Liver (tissue), 9 donors: ENCODE results near the gene TPRG1L. TPM values are rescaled to one million over a fixed set of nuclear protein-coding genes. Genes with fewer than 3 reads are reported as not detected.

Experiments
- DNase-seq: peaks from one replicate; pipeline ENCODE4 v3.0.0-alpha.2; 2017; ENCODE audit warnings: low spot score
- H3K27ac ChIP-seq, 2 donors: one replicate each; pipeline ENCODE4 v1.7.0; 2013; ENCODE audit warnings: inconsistent platforms in 2 of 2, low read length in 2 of 2, control low read depth in 1 of 2, low read depth in 1 of 2, mild to moderate bottlenecking in 1 of 2
- H3K27me3 ChIP-seq, 4 donors: one replicate each; pipeline versions ENCODE4 v1.6.1 to v1.7.0; 2013; ENCODE audit warnings: low read length in 3 of 4, inconsistent platforms in 1 of 4, mild to moderate bottlenecking in 1 of 4, moderate library complexity in 1 of 4; ENCODE audit not compliant: control insufficient read depth in 4 of 4, insufficient read depth in 4 of 4
- H3K36me3 ChIP-seq, 4 donors: one replicate each; pipeline versions ENCODE4 v1.6.1 to v1.7.0; 2013; ENCODE audit warnings: low read length in 3 of 4, mild to moderate bottlenecking in 3 of 4, low read depth in 1 of 4, moderate library complexity in 1 of 4; ENCODE audit not compliant: control insufficient read depth in 4 of 4, insufficient read depth in 3 of 4
- H3K4me1 ChIP-seq, 4 donors: one replicate each; pipeline versions ENCODE4 v1.6.1 to v1.7.0; 2013; ENCODE audit warnings: low read length in 3 of 4, mild to moderate bottlenecking in 3 of 4, moderate library complexity in 1 of 4; ENCODE audit not compliant: control insufficient read depth in 4 of 4, insufficient read depth in 4 of 4
- H3K4me3 ChIP-seq, 3 donors: one replicate each; pipeline versions ENCODE4 v1.6.1 to v1.7.0; 2013; ENCODE audit warnings: low read length in 3 of 3, control low read depth in 1 of 3, low read depth in 1 of 3, mild to moderate bottlenecking in 1 of 3
- H3K9ac ChIP-seq, 2 donors: one replicate each; pipeline ENCODE4 v1.7.0; 2013; ENCODE audit warnings: low read length in 2 of 2, mild to moderate bottlenecking in 2 of 2, moderate library complexity in 2 of 2, control low read depth in 1 of 2, low read depth in 1 of 2
- H3K9me3 ChIP-seq, 4 donors: one replicate each; pipeline versions ENCODE4 v1.6.1 to v1.7.0; 2013; ENCODE audit warnings: low read length in 3 of 4; ENCODE audit not compliant: control insufficient read depth in 4 of 4
- EGR1 ChIP-seq, 2 donors: IDR thresholded peaks; 2 replicates each; pipeline ENCODE4 v1.6.1; 2016 to 2018; ENCODE audit warnings: antibody characterized with exemption in 2 of 2, low read depth in 2 of 2
- FOXA1 ChIP-seq: IDR thresholded peaks from 2 replicates; pipeline ENCODE4 v1.6.1; 2016; ENCODE audit warnings: antibody characterized with exemption
- FOXA2 ChIP-seq: IDR thresholded peaks from 2 replicates; pipeline ENCODE4 v1.6.1; 2016; ENCODE audit warnings: antibody characterized with exemption
- GABPA ChIP-seq, 2 donors: IDR thresholded peaks in 1 of 2; conservative IDR thresholded peaks in 1 of 2; 2 replicates each; pipeline ENCODE4 v1.6.1; 2016; ENCODE audit warnings: antibody characterized with exemption in 2 of 2, mild to moderate bottlenecking in 1 of 2, moderate library complexity in 1 of 2
- HNF4A ChIP-seq, 2 donors: conservative IDR thresholded peaks; 2 replicates each; pipeline ENCODE4 v1.6.1; 2016; ENCODE audit warnings: antibody characterized with exemption in 2 of 2, mild to moderate bottlenecking in 2 of 2
- HNF4G ChIP-seq: IDR thresholded peaks from 2 replicates; pipeline ENCODE4 v1.6.1; 2016; ENCODE audit warnings: antibody characterized with exemption
- JUND ChIP-seq, 2 donors: IDR thresholded peaks; 2 replicates each; pipeline ENCODE4 v1.6.1; 2016; ENCODE audit warnings: antibody characterized with exemption in 2 of 2
- NR2F2 ChIP-seq: IDR thresholded peaks from 2 replicates; pipeline ENCODE4 v1.6.1; 2016; ENCODE audit warnings: antibody characterized with exemption
- RAD21 ChIP-seq, 2 donors: IDR thresholded peaks; 2 replicates each; pipeline ENCODE4 v1.6.1; 2016; ENCODE audit warnings: antibody characterized with exemption in 2 of 2, mild to moderate bottlenecking in 2 of 2
- RXRA ChIP-seq, 2 donors: IDR thresholded peaks; 2 replicates each; pipeline ENCODE4 v1.6.1; 2017 to 2018; ENCODE audit warnings: antibody characterized with exemption in 2 of 2, mild to moderate bottlenecking in 1 of 2
- SP1 ChIP-seq: IDR thresholded peaks from 2 replicates; pipeline ENCODE4 v1.6.1; 2018; ENCODE audit warnings: antibody characterized with exemption, mild to moderate bottlenecking
- TAF1 ChIP-seq: conservative IDR thresholded peaks from 2 replicates; pipeline ENCODE4 v1.6.1; 2016; ENCODE audit warnings: antibody characterized with exemption, mild to moderate bottlenecking
- YY1 ChIP-seq: IDR thresholded peaks from 2 replicates; pipeline ENCODE4 v1.6.1; 2016; ENCODE audit warnings: antibody characterized with exemption, mild to moderate bottlenecking
- WGBS: extraction: QIAGEN DNeasy Blood & Tissue Kit; methylation state at CpG from one replicate; pipeline ENCODE4 v1.1.7; 2013; 5-methylcytosine and 5-hydroxymethylcytosine counted together
- polyA plus RNA-seq, 2 donors: library from polyadenylated mRNA; stranded (reverse) in 1 of 2; unstranded in 1 of 2; fragments of 200-250 nt in 1 of 2; fragments of >200 nt in 1 of 2; fragmentation: Nextera tagmentation in 1 of 2; extraction: Ambion mirVana in 1 of 2; gene quantifications; one replicate each; pipeline versions ENCODE4 v1.2.1 to v1.2.3, GENCODE V29; 2013 to 2015
- total RNA-seq, 2 donors: library from RNA; depleted of rRNA; stranded (reverse); fragments of >200 nt; gene quantifications; one replicate each; pipeline ENCODE4 v1.2.3, GENCODE V29; 2014
- TF ChIP-seq, protein P1 (sequence below): IDR thresholded peaks from 2 replicates; pipeline ENCODE4 v1.6.1; 2016; ENCODE audit warnings: antibody characterized with exemption
- TF ChIP-seq, protein P2 (sequence below): IDR thresholded peaks from 2 replicates; pipeline ENCODE4 v1.6.1; 2016; ENCODE audit warnings: antibody characterized with exemption, mild to moderate bottlenecking
- TF ChIP-seq, protein P3 (sequence below): IDR thresholded peaks from 2 replicates; pipeline ENCODE4 v1.6.1; 2016; ENCODE audit warnings: antibody characterized with exemption
- TF ChIP-seq, protein P4 (sequence below): fragments of 150-350 bp; IDR thresholded peaks from 2 replicates; pipeline ENCODE4 v1.5.1; 2017; ENCODE audit warnings: improper control_type of control experiment, low read depth, low read length; ENCODE audit not compliant: missing input control
- TF ChIP-seq, protein P5 (sequence below): IDR thresholded peaks from 2 replicates; pipeline ENCODE4 v1.6.1; 2016; ENCODE audit warnings: antibody characterized with exemption
- donor health status: healthy.
- donor health status: healthy.
- donor health status: healthy.
- donor health status: healthy.
- donor health status: healthy.

Gene TPRG1L
- total and polyA plus RNA-seq, 4 donors: 29.3 to 51.0 (median 43.9) TPM

DNA sequence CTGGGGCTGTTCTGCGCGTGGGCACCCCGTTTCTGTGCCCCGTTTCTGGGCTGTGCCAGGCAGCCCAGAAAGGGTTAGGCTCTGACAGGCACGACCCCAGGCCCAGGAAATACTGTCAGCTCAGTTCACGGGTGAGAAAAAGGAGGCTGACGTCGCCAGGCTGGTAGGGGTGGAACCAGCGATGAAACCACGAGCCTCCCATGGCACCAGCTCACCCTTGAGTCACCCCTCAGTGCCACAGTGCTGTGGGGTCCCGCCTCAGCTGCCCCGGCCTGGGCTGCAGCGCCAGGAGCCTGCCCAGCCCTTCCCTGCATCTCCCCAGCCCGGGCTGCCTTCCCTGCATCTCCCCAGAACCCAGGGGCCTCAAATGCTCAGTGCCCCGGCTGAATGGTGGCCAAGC, 25.0 kb upstream of the TPRG1L start:
- DNase-seq: no peak
- no peaks in the 10 kb centered on the region for H3K27me3 ChIP-seq
- TF ChIP-seq, protein P1, sequence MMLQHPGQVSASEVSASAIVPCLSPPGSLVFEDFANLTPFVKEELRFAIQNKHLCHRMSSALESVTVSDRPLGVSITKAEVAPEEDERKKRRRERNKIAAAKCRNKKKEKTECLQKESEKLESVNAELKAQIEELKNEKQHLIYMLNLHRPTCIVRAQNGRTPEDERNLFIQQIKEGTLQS: no peak
- no peak for TF ChIP-seq NR2F2
- no peak for TF ChIP-seq HNF4G
- H3K4me1 ChIP-seq: peaks cover 0 to 7% (median 0%) of the 10 kb centered on the region in 4 donors
- H3K36me3 ChIP-seq: peaks cover 0 to 1% (median 0%) of the 10 kb centered on the region in 4 donors
- no peak overlapping the region for H3K27ac ChIP-seq
- H3K4me3 ChIP-seq: no peak overlapping the region
- H3K9me3 ChIP-seq: no peaks in the 10 kb centered on the region
- H3K9ac ChIP-seq: no peak overlapping the region
- 82% methylated on average over 15 of the region's 15 CpGs for whole genome bisulfite sequencing

DNA sequence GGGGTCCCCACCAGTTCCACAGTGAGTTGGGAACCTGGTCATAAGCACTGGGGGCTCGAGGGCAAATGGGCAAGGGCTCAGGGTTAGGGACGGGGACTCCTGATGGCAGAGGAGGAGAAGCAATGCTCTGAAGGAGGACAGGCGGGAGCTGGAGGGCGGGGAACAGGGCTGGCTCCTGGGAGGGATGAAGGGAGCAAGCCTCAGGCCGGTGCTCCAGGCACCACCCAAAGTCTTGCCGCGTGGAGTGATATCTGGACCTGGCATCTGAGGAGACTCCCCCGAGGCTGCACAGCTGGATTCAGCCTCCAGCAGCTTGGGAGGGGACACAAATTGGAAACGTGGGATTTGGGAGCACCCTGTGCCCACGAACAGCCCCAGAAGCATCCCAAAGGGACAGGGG, 24.5 kb upstream of the TPRG1L start:
- no peak overlapping the region for H3K4me3 ChIP-seq
- no peaks in the 10 kb centered on the region for H3K27me3 ChIP-seq
- peaks cover 0 to 7% (median 0%) of the 10 kb centered on the region in 4 donors for H3K4me1 ChIP-seq
- H3K9me3 ChIP-seq: no peaks in the 10 kb centered on the region
- no peak overlapping the region for H3K27ac ChIP-seq
- no peak for DNase-seq
- no peak overlapping the region for H3K9ac ChIP-seq
- no peak for TF ChIP-seq HNF4G
- no peak for TF ChIP-seq TAF1
- TF ChIP-seq FOXA2: no peak
- no peak for TF ChIP-seq YY1
- WGBS: 82% methylated on average over 10 of the region's 10 CpGs
- H3K36me3 ChIP-seq: peaks cover 0 to 1% (median 0%) of the 10 kb centered on the region in 4 donors

DNA sequence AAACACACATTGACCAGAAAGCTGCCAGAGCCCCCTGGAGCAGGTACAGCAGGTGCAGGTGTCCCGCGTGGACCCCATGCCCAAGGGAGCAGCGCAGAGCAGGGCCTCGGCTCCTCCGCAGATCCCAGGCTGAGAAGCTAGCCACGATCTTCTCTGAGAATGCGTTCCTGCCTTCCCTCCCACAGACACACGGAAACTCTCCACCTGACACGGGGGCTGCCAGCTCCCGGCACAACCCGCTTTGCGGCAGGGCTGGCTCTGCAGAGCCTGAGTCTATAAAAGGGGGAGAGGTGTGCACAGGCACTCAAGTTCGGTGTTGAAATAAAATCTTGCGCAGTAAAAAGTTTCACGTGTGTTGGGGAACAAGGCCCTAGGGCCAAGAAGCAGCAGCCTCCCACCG, 23.1 kb upstream of the TPRG1L start:
- Histone ChIP-seq H3K4me3 (no peak overlapping the region), H3K27ac (no peak overlapping the region), H3K27me3 (no peaks in the 10 kb centered on the region), H3K9me3 (no peaks in the 10 kb centered on the region), H3K9ac (no peak overlapping the region), H3K4me1 (peaks cover 0 to 7% (median 0%) of the 10 kb centered on the region in 4 donors), H3K36me3 (peaks cover 0 to 1% (median 0%) of the 10 kb centered on the region in 4 donors)
- WGBS: 80% methylated on average over 16 of the region's 16 CpGs
- DNase-seq: no peak
- TF ChIP-seq, protein P2, sequence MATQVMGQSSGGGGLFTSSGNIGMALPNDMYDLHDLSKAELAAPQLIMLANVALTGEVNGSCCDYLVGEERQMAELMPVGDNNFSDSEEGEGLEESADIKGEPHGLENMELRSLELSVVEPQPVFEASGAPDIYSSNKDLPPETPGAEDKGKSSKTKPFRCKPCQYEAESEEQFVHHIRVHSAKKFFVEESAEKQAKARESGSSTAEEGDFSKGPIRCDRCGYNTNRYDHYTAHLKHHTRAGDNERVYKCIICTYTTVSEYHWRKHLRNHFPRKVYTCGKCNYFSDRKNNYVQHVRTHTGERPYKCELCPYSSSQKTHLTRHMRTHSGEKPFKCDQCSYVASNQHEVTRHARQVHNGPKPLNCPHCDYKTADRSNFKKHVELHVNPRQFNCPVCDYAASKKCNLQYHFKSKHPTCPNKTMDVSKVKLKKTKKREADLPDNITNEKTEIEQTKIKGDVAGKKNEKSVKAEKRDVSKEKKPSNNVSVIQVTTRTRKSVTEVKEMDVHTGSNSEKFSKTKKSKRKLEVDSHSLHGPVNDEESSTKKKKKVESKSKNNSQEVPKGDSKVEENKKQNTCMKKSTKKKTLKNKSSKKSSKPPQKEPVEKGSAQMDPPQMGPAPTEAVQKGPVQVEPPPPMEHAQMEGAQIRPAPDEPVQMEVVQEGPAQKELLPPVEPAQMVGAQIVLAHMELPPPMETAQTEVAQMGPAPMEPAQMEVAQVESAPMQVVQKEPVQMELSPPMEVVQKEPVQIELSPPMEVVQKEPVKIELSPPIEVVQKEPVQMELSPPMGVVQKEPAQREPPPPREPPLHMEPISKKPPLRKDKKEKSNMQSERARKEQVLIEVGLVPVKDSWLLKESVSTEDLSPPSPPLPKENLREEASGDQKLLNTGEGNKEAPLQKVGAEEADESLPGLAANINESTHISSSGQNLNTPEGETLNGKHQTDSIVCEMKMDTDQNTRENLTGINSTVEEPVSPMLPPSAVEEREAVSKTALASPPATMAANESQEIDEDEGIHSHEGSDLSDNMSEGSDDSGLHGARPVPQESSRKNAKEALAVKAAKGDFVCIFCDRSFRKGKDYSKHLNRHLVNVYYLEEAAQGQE: no peak
- TF ChIP-seq HNF4A (conservative IDR thresholded peaks at IDR 0.05) (no peak), GABPA (IDR thresholded peaks at IDR 0.05 in 1 of 2, conservative IDR thresholded peaks at IDR 0.05 in 1 of 2) (no peak), TAF1 (no peak), RAD21 (IDR thresholded peaks at IDR 0.05) (no peak), JUND (IDR thresholded peaks at IDR 0.05) (no peak), FOXA1 (no peak), EGR1 (IDR thresholded peaks at IDR 0.05; ENCODE audit: low read depth in 2 of 2) (no peak), FOXA2 (no peak), YY1 (no peak), SP1 (no peak), RXRA (IDR thresholded peaks at IDR 0.05) (no peak), HNF4G (no peak), NR2F2 (no peak)
- TF ChIP-seq, protein P3, sequence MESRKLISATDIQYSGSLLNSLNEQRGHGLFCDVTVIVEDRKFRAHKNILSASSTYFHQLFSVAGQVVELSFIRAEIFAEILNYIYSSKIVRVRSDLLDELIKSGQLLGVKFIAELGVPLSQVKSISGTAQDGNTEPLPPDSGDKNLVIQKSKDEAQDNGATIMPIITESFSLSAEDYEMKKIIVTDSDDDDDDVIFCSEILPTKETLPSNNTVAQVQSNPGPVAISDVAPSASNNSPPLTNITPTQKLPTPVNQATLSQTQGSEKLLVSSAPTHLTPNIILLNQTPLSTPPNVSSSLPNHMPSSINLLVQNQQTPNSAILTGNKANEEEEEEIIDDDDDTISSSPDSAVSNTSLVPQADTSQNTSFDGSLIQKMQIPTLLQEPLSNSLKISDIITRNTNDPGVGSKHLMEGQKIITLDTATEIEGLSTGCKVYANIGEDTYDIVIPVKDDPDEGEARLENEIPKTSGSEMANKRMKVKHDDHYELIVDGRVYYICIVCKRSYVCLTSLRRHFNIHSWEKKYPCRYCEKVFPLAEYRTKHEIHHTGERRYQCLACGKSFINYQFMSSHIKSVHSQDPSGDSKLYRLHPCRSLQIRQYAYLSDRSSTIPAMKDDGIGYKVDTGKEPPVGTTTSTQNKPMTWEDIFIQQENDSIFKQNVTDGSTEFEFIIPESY: no peak
- TF ChIP-seq, protein P1: no peak
- TF ChIP-seq, protein P4, sequence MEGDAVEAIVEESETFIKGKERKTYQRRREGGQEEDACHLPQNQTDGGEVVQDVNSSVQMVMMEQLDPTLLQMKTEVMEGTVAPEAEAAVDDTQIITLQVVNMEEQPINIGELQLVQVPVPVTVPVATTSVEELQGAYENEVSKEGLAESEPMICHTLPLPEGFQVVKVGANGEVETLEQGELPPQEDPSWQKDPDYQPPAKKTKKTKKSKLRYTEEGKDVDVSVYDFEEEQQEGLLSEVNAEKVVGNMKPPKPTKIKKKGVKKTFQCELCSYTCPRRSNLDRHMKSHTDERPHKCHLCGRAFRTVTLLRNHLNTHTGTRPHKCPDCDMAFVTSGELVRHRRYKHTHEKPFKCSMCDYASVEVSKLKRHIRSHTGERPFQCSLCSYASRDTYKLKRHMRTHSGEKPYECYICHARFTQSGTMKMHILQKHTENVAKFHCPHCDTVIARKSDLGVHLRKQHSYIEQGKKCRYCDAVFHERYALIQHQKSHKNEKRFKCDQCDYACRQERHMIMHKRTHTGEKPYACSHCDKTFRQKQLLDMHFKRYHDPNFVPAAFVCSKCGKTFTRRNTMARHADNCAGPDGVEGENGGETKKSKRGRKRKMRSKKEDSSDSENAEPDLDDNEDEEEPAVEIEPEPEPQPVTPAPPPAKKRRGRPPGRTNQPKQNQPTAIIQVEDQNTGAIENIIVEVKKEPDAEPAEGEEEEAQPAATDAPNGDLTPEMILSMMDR: no peak
- TF ChIP-seq, protein P5, sequence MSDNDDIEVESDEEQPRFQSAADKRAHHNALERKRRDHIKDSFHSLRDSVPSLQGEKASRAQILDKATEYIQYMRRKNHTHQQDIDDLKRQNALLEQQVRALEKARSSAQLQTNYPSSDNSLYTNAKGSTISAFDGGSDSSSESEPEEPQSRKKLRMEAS: no peak
